GM18502 (cell line): ENCODE data around the gene KIF16B.
"Not testable (repeated sequence)": the region's sequence is repeated elsewhere in the genome, so short reads cannot be mapped to it uniquely, and the experiment has no call there.

Experiments used
- ATAC-seq: cut with Tn5 transposase; IDR thresholded peaks from one replicate; pipeline ENCODE4 v1.9.1; 2021; ENCODE audit warnings: mild to moderate bottlenecking; ENCODE audit not compliant: unreplicated experiment, poor library complexity

KIF16B gene

GRCh38 chr20:16590041-16590633 is 16.9 kb upstream of the KIF16B start:
- ATAC-seq: no peak

DNA sequence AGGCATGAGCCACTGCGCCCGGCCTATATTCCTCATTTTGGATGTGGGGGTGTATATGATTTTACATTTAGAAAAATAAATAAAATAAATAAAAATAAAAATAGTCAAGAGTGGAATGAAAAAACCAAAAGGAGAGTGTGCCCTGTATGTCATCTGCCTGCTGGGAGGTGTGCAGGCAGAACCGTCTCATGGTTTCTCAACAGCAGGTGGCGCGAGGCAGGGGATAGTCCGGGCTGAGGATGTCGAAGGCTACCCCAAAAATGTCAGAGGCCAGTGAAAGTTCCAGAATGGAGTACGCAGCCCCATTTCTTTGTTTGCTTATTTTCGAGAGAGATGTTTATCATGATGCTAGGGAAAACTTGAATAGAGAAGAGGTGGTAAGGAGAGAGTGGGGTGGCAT is 16.4 kb upstream of the KIF16B start:
- no peak for ATAC-seq

DNA sequence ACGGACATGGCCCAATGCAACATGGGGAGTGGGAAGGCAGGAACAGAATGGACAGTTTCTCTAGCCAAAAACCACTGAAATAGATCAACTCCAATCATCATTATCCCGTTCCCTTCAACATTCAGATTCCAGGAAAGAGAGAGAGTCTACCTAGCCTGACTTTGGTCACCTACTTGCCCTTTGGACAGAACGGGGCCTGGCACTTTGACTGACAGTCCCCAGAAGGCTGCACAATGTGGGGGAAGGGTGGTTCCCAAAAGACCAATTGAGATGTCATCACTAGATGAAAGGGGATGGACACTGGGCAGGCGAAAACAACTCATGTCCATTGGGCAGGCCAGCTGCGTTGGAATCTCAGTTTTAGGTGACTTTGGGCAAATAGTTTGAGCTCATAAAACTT is 15.0 kb upstream of the KIF16B start:
- ATAC-seq: no peak

DNA sequence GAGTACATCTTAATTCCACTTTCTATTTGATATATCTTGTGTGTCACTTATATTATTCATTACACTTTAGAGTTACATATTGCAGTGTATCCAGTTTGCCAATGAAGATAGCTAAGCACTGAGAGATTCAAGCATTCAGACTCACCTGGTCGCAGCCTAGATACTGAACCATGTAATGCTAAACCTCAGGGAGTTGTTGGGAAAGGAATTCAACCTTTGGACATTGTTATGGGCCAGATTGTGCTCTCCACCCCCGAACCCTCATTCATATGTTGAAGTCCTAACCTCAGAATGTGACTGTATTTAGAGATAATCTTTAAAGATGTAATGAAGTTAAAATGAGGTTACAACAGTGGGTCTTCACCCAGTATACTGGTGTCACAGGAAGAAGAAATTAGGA is 13.8 kb upstream of the KIF16B start:
- no peak for ATAC-seq

GRCh38 chr20:16583474-16583873 is 10.2 kb upstream of the KIF16B start:
- ATAC-seq: no peak

GRCh38 chr20:16581241-16581640 is 8.0 kb upstream of the KIF16B start:
- ATAC-seq: no peak

DNA sequence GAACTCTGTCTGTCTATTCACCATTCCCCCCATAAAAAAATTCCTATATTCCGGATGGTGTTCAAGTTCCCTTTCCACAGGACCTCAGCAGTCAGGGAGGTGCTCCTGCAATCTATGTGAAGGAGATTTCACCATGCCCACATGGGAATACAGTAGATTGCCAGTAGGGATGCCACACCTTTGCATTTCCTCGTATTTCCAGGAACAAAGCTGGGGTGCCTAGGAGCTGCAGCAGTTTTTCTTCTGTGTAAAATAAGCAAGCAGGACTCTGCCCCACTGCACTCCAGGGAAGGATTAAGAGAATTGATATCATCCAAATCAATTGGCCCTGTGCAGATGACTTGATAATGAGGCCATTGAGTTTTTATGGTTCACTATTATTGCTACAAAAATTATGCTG is 7.4 kb upstream of the KIF16B start:
- no peak for ATAC-seq

GRCh38 chr20:16580147-16580546 is 6.9 kb upstream of the KIF16B start:
- no peak for ATAC-seq

DNA sequence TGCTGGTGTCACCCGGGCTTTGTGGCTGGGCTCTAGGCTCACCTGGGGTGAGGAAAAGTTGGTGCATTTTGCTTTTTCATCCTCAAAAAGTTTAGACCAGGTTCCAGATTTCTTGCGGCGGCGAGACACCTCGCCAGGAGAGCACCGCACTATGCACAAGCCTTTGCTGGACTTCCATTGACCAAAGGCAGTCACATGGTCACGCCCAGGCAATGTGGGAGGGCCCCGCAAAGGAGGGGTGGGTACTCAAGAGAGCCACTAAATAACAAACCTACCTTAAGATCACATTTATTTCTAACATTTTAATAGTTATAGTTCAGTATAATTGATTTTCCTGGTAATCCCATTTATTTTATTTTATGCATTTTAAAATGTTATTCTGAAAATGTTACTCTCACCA is 3.0 kb upstream of the KIF16B start:
- ATAC-seq: no peak

- ATAC-seq: no peak
Observed at GRCh38 chr20:16575390-16576140, 2.3 kb upstream of the KIF16B start.

GRCh38 chr20:16574656-16575355 is 1.6 kb upstream of the KIF16B start:
- peak; percentile 69 for ATAC-seq

- ATAC-seq: no peak
Observed at GRCh38 chr20:16571333-16571732, 1.9 kb downstream of the KIF16B start.

GRCh38 chr20:16569246-16570153 is 3.7 kb downstream of the KIF16B start:
- ATAC-seq: no peak

DNA sequence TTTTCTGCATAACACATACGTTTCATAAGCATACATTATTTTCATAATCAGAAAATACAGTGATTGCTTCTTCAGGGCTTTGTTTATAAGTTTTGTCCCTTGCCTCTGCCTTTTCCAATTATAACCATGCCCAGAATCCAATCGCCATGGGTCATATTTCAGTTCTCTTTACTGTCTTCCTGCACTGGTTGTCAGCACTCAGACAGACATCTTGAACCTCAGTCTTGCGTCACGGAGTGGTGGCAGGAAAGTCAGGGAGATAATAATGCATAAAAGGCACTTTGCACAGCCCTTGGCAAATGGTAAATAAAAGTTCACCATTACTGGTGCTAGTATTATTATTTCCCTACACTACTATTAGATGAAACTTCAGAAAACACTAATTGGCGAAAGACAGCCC is 7.2 kb downstream of the KIF16B start:
- no peak for ATAC-seq

GRCh38 chr20:16564079-16564478 is 9.2 kb downstream of the KIF16B start:
- ATAC-seq: not testable (repeated sequence)

- no peak for ATAC-seq
Observed at GRCh38 chr20:16563066-16563806, 10.0 kb downstream of the KIF16B start.

GRCh38 chr20:16562259-16562658 is 11.0 kb downstream of the KIF16B start:
- no peak for ATAC-seq

DNA sequence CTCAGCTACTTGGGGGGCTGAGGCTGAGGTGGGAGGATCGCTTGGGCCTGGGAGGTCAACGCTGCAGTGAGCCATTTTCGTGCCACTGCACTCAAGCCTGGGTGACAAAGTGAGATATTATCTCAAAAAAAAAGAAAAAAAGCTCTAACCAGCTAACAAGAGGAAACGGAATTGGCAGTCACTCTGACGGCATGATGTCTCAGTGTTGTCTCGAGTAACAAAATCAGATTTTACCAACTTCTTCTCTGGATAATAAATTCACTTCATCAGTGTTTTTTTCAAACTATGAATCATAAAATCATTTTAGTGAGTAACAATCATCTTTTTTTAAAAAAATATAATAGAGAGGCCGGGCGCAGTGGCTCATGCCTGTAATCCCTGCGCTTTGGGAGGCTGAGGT is 12.6 kb downstream of the KIF16B start:
- no peak for ATAC-seq

GRCh38 chr20:16560216-16560615 is 13.0 kb downstream of the KIF16B start:
- ATAC-seq: no peak

DNA sequence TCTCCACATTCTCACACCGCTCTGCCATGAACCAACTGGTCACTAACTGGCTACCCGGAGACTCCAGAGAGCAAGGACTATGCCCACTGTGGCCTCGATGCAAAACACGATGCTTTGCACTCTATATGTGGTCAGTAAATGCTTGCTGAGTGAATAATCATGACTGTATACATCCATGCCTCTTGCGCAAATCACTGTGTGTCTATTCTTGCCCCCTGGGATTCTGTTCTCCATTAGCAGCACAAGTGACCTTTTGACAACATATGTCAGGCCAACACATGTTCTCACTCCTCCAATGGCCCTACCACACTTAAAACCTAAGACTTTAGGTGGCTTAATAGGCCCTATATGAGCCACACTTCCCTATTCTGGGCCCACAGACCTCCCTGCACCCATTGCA is 16.9 kb downstream of the KIF16B start:
- no peak for ATAC-seq
